ENCODE data around the gene DDX51. TPM values are rescaled to one million over a fixed set of nuclear protein-coding genes. Genes with fewer than 3 reads are reported as not detected.
"Not testable (repeated sequence)": the region's sequence is repeated elsewhere in the genome, so short reads cannot be mapped to it uniquely, and the experiment has no call there.

The DDX51 gene
- total RNA-seq, 1 donor from 2014 or later, result 15.1 TPM

GRCh38 chr12:132155771-132156572 is 11.9 kb upstream of the DDX51 start:
- no peak for DNase-seq (ENCODE audit: low spot score)

DNA sequence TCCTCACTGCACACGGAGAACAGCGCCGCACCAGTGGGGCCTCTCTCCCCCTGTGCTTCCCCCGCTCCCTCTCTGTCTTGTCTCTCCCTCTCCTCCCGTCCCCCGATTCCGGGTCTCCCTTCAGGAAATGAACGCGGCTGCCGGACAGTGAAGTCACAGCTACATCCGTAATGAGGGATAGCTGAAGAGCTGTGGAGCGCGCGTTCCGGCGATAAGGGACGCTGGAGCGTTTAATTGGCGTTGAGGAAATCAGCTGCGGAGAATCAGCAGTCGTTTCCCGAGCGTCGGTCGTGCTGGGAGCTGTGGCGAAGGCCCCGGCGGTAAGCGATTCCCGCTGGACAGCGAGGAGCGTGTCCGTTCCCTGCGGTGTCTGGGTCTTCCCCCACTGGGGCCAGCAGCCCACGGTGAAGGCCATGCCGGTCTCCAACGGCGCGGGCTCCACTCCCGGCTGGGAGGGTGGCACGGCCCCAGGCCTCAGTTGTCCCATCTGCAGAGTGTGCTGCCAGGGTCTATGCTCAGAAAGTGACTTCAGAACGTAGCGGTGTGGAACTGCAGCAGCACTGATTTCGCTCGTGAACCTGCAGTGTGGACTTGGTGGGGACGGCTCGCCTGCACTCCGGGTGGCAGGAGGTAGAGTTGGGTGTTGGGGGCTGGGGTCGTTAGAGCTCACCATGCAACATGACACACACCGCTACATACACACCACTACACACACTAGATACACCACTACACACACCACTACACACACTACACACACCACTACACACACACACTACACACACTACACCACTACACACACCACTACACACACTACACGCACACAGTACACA is 11.0 kb upstream of the DDX51 start:
- no peak for DNase-seq (ENCODE audit: low spot score)

DNA sequence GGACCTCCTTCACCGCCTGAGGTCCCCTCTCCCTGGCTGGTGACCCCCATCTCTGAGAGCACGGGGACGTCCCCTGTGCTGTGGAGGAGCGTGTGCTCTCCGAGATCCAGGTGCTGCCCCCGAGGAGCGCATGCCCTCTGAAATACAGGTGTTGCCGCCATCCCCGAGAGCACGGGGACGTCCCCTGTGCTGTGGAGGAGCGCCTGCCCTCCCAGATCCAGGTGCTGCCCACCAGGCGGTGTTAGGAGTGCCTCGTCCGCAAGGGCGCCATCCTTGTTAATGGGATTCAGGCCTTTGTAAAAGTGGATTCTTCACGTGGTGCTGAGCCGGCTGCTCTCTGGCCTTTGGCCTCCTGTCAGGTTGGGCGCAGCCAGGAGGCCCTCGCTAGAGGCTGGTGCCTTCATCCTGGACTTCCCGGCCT is 10.2 kb upstream of the DDX51 start:
- no peak for DNase-seq (ENCODE audit: low spot score)

- DNase-seq (ENCODE audit: low spot score), result no peak
Measured at GRCh38 chr12:132153501-132154340, 9.6 kb upstream of the DDX51 start.

GRCh38 chr12:132152953-132153352 is 8.8 kb upstream of the DDX51 start:
- DNase-seq (ENCODE audit: low spot score), result no peak

DNA sequence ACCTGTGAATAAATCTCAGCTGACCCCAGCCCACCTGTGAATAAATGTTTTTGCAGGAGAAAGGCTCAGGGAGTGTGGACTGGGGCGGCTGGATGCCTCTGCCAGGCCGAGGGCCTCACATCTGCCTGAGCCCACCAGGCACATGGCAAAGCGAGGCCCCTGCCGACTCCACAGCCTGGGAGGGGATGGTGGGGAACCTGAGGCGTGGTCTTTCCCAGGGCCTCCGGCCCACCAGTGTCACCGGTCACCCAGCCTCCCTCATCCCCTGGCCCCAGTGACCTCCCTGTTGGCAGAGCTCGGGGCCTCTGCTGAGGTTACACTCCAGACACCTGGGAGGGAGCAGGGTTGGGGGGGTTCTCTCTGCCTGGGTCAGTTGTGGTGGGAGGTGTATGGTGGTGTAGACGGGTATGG is 8.3 kb upstream of the DDX51 start:
- DNase-seq (ENCODE audit: low spot score), result no peak

GRCh38 chr12:132151766-132152410 is 7.8 kb upstream of the DDX51 start:
- DNase-seq (ENCODE audit: low spot score), result no peak

DNA sequence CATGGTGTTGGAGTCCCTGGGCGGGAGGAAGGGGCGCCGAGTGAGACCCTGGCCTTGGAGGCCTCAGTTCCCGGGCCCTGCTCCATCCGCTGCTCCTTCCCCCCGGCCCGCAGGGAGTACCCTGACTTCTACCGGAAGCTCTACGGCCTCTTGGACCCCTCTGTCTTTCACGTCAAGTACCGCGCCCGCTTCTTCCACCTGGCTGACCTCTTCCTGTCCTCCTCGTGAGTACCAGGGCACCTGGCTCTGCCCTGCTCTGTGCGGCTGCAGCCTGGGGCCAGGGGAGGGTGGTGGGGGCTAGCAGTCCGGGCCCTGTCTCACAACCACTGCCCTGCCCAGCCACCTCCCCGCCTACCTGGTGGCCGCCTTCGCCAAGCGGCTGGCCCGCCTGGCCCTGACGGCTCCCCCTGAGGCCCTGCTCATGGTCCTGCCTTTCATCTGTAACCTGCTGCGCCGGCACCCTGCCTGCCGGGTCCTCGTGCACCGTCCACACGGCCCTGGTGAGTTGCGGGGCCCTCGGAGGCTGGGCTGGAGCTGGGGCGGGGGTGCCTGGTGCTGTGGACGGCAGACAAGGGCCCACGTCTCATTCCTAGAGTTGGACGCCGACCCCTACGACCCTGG is 7.1 kb upstream of the DDX51 start:
- DNase-seq (ENCODE audit: low spot score), result no peak

- no peak for DNase-seq (ENCODE audit: low spot score)
Measured at GRCh38 chr12:132150780-132151144, 6.6 kb upstream of the DDX51 start.

GRCh38 chr12:132149526-132149925 is 5.4 kb upstream of the DDX51 start:
- DNase-seq (ENCODE audit: low spot score), result not testable (repeated sequence)

- no peak for DNase-seq (ENCODE audit: low spot score)
Measured at GRCh38 chr12:132148368-132149045, 4.4 kb upstream of the DDX51 start.

DNA sequence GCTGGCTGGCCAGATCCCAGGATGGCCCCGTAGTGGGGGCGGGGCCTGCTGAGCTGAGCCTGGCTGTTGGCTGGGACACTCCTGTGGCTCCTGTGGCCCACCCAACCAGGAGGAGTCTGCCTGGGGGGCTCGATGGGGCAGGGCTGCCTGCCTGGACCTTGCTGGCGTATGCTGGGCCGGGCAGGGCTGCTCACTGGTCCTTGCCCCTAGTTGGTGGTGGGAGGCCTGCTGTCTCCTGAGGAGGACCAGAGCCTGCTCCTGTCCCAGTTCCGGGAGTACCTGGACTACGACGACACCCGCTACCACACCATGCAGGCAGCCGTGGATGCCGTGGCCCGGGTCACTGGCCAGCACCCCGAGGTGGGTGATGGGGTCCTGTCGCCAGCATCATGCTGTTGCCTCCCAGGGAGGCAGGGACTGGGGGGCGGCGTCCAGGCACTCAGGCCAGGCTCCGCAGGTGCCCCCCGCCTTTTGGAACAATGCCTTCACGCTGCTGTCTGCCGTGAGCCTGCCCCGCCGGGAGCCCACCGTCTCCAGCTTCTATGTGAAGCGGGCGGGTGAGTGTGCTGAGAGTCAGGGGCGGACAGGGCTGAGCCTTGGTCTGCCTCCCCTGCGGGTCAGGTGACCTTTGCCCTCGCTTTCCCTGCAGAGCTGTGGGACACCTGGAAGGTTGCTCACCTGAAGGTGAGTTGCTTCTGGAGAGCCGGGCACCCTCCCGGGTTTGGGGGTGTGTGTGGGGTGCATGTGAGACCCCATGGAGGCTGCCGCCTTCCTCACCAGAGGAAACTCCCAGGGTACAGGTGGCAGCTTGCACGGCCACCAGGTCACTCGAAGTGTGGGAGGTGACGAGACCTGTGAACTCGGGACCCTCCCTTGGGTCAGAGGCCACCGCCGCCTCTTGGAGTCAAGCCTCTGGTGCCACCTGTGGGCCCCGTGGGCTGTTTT is 3.6 kb upstream of the DDX51 start:
- no peak for DNase-seq (ENCODE audit: low spot score)

DNA sequence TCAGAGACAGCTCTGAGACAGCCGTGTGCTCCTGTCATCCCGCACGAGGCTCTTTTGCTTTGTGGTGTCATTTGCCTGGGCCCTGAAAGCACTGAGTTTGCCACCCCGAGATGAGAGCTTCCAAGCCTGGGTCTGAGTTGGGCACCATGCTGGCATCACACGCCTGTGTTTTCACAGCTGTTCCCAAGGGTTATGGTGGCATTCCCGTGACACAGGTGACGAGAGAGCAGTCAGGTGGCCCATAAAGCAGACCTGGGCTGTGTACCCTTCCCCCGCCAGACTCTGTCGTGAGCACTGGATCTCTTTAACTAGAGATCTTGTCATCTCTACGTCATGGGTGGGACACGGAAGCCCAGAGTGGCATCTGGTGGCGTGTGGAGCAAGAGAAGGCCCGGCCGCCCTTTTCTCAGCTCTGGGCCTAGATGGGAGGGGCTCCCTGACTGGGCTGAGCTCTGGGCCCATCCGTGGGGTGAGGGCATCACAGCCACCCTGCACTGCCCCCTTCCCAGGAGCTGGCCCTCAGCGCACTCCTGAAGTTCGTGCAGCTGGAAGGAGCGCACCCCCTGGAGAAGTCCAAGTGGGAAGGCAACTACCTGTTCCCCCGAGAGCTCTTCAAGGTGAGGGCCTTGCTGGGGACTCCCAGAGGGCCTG is 2.8 kb upstream of the DDX51 start:
- DNase-seq (ENCODE audit: low spot score), result no peak

DNA sequence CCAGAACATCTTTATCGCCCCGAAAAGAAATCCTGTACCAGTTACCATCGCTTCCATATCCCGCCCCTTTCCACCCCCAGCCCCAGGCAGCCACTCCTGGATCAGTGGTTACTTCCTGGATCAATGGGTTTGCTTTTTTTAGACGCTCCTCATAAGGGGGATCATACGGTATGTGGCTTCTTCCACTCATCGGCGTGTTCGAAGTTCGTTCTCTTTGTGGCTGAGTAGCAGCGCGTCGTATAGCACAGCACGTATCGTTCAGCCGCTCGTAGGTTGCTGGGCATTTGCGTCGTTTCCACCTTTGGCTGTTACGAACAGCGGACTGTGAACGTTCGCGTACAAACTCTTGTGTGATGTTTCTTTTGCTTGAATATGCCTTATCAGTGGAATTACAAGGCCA is 2.0 kb upstream of the DDX51 start:
- DNase-seq (ENCODE audit: low spot score), result no peak

DNA sequence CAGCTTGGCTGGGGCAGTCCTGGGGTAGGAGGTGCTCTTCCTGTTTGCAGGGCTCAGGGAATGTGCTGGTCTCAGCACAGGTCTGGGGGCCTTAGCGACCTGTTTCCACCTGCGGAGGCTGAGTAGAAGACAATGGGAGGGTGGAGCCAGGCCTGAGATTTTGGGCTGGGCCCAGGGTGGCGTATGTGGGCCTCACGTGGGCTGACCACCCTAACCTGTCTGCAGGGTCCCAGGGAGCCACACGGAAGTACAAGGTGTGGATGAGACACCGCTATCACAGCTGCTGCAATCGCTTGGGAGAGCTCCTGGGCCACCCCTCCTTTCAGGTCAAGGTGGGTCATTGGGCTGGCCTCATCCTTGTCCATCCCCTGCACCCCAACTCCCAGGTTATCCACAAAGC is 1.2 kb upstream of the DDX51 start:
- DNase-seq (ENCODE audit: low spot score), result no peak

GRCh38 chr12:132144810-132145168 is 670 bp upstream of the DDX51 start:
- DNase-seq (ENCODE audit: low spot score), result no peak

DNA sequence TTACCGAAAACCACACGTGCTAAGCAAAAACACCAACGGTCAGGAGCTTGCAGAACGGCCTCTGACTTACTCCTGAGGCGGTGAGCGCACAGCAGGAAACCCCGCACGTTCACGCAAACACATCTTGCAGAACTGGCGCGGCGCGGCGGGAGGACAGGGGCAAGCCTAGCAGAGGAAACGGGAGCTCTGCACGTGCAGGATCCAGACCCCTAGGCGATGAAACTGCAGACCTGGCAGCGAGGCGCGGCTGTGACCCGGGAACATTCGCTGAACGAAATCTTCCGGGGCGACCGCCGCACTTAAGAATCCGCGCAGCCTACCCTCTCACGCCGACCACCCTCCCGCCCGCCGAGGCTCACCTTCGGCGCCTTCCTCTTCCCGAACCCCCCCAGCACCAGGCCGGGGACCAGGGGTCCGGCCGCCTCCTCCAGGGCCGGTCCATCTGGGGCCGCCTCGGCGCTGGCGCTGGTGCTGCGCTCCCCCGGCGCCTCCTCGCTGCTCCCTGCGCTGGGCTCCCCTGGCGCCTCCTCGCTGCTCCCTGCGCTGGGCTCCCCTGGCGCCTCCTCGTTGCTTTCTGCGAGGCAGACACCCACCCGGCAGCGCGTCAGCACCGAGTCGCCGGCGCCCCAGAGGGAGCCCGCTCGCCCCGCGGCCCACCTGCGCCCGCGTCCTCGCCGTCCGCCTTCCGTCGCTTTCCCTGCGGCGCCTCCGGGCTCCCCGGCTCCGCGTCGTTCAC is 615 bp downstream of the DDX51 start:
- DNase-seq (ENCODE audit: low spot score), result no peak
